Activated naive CD8-positive, alpha-beta T cell (primary cell): ENCODE measurements around the gene C2orf15.
"Not testable (repeated sequence)": the region's sequence is repeated elsewhere in the genome, so short reads cannot be mapped to it uniquely, and the experiment has no call there.

Experiments
- H3K27ac Mint-ChIP-seq: one replicate; pipeline ENCODE4 v1.8.0; 2021; ENCODE audit warnings: mixed read lengths
- H3K27me3 Mint-ChIP-seq: one replicate; pipeline ENCODE4 v1.8.0; 2021; ENCODE audit warnings: mixed read lengths
- H3K36me3 Mint-ChIP-seq: one replicate; pipeline ENCODE4 v1.8.0; 2021; ENCODE audit warnings: mixed read lengths
- H3K4me1 Mint-ChIP-seq: one replicate; pipeline ENCODE4 v1.8.0; 2021; ENCODE audit warnings: low read depth, mixed read lengths
- H3K4me3 Mint-ChIP-seq: one replicate; pipeline ENCODE4 v1.8.0; 2021; ENCODE audit warnings: mild to moderate bottlenecking, mixed read lengths
- H3K9me3 Mint-ChIP-seq: one replicate; pipeline ENCODE4 v1.8.0; 2021; ENCODE audit warnings: low read depth, mixed read lengths

Gene C2orf15, protein sequence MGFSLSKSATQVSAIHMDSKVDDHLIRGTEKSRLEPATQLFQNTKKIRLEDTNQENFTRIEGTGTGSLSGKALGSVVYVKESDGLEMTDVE

DNA sequence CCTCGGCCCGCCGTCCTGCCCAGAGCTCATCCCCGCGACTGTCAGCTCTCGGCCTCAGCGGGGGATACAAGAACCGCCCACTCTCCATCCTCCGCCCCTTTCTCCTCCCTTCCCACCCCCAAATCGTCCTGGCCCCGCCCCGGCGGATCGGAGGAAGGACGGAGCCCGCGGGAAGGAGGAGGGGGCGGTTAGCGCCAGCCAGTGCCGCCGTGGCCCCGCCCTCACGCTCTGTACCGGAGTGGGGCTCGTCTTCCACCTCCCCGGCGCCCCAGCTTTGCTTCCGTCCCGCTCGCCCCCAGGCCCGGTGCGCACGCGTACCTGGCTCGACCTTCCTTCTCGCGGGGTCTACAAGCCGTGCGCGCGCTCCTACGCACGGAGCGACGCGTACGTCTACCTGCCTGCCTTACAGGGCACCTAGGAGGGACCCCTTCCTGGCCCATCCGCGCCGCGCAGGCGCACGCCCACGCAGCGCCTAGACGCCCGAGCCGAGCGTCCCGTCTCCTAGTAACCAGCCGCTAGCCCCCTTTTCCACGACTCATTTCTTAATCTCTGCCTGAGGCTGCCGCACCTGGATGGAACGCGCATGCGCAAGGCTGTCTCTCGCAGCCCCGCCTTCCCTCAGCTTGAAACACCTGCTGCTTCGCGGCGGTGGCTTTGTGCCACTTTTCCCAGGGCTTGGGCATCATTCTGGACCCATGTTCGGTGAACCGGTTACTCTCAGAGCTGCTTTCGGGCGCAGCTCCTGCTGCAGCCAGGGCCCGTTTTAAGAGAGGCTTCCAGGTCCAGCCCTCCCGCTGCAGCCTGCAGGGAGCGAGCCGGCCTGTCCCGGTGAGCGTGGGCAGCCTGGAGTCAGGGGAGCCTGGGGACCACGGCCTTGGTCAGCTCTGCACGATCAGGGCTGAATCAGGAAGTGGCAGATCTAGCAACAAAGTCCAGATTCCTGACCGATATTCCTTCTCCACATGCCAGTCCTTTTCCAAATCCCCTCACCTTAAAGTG lies at the start of gene C2orf15:
C2orf15 (plus strand) TSS at position 598 of the 999 bp plus-strand sequence. CDS start 8,852 bp downstream, outside the sequence.
- no peaks in the 10 kb centered on the region for H3K27me3 Mint-ChIP-seq
- H3K27ac Mint-ChIP-seq, result peak within 1 kb of the TSS; percentile 89
- peaks cover 17% of the 10 kb centered on the region for H3K4me1 Mint-ChIP-seq
- H3K4me3 Mint-ChIP-seq, result peak within 1 kb of the TSS; percentile 94
- H3K36me3 Mint-ChIP-seq, result peaks cover 10% of the 10 kb centered on the region
- H3K9me3 Mint-ChIP-seq, result no peaks in the 10 kb centered on the region

DNA sequence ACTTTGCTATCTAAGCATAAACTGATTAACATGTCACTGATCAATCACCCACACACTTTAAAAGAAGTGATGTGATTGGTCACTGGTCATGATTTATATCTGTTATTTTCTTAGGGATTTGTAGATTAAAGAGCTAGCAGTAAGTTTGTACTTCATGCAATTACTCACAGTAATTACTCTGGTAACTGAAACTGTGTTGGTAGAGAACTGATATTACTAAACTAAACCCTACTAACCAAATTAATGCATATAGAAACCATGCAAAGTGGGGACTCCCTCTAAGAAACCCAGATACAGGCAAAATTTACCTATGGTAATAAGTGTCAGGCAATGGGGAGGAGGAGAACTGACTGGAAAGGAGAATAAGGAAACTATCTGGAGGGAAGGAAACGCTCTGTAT lies 44.8 kb upstream of the C2orf15 start:
- peaks cover 4% of the 10 kb centered on the region for H3K4me1 Mint-ChIP-seq
- H3K9me3 Mint-ChIP-seq, result no peaks in the 10 kb centered on the region
- H3K27ac Mint-ChIP-seq, result no peak overlapping the region
- H3K4me3 Mint-ChIP-seq, result no peak overlapping the region
- no peaks in the 10 kb centered on the region for H3K27me3 Mint-ChIP-seq
- no peaks in the 10 kb centered on the region for H3K36me3 Mint-ChIP-seq

DNA sequence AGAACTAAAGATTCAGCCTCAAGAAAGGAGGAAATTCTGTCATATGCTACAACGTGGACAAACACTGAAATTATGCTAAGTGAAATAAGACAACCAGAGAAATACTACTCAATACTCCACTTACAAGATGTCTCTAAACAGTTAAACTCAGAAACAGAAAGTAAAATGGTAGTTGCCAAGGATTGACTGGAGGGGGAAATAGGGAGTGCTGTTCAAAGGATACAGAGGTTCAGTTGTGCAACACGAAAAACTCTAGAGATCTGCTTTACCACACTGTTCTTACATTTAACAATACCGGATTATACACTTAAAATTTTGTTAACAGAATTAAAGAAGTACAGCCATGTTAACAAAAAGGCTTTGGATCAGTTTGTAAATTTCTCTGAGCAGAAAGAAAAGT lies 39.8 kb upstream of the C2orf15 start:
- Mint-ChIP-seq H3K36me3 (peaks cover 8% of the 10 kb centered on the region), H3K4me3 (no peak overlapping the region), H3K9me3 (no peaks in the 10 kb centered on the region), H3K4me1 (peaks cover 4% of the 10 kb centered on the region), H3K27me3 (no peaks in the 10 kb centered on the region), H3K27ac (no peak overlapping the region)

DNA sequence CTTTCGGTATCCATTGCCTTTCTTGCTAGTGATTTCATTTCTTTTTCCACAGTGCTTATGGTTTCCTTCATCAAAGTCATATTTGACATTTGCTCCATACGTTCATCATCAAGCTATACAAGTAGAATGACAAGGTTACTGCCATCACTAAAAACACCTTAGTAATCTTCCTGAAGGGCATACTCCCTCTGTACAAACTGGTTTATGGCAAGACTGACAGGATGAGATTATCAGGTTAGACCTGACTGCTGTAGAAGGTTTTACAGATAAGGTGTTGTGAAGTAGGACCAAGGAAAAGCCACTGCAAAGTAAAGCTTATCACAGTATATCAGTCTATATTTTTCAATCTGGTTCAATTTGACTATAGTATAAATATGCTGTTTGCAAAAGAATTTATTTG lies 37.5 kb upstream of the C2orf15 start:
- peaks cover 10% of the 10 kb centered on the region for H3K36me3 Mint-ChIP-seq

DNA sequence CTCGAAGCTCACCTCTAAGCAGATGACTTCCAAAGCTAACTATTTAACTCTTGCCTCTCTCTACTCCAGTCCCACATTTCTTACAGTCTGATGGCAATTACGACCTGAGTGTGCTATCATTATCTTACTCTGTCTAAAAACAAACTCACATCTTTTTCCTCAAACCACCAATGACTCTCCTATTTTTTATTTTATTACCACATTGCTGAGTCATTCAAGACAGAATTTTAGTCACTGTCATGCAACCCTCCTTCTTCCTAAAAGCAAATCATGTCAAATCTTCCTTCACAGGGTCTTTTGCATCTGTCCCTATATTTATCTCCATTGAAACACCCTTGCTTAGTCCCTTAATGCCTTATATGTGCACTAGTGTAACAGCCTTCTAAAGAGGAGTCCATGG lies 34.6 kb upstream of the C2orf15 start:
- Mint-ChIP-seq H3K4me3 (no peak overlapping the region), H3K36me3 (peaks cover 13% of the 10 kb centered on the region), H3K4me1 (no peaks in the 10 kb centered on the region), H3K9me3 (no peaks in the 10 kb centered on the region), H3K27me3 (no peaks in the 10 kb centered on the region), H3K27ac (no peak overlapping the region)

More for the DNA sequence above, 37.5 kb upstream of the C2orf15 start:
- Mint-ChIP-seq H3K27me3 (no peaks in the 10 kb centered on the region), H3K27ac (no peak overlapping the region), H3K4me1 (peaks cover 4% of the 10 kb centered on the region), H3K9me3 (no peaks in the 10 kb centered on the region), H3K4me3 (no peak overlapping the region)

DNA sequence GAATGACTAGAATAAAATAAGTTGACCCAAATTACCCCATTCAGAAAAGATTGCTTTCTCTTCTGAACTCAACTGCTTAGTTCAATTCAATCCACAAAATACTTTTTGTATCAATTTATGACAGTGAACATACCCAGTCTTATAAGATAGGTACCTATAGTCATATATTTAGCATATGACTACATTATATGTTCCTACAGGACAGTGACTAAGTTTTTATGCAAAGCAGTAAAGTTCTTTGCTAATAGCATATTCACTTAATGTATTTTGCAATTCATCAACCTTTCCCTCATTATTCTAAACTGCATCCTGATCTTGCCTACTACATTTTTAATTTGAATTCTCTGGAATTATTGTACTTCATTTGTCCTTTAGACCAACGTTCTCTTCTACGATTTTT lies 30.3 kb upstream of the C2orf15 start:
- no peaks in the 10 kb centered on the region for H3K9me3 Mint-ChIP-seq
- no peak overlapping the region for H3K27ac Mint-ChIP-seq
- H3K4me1 Mint-ChIP-seq, result no peaks in the 10 kb centered on the region
- H3K4me3 Mint-ChIP-seq, result no peak overlapping the region
- H3K27me3 Mint-ChIP-seq, result no peaks in the 10 kb centered on the region
- peaks cover 4% of the 10 kb centered on the region for H3K36me3 Mint-ChIP-seq

DNA sequence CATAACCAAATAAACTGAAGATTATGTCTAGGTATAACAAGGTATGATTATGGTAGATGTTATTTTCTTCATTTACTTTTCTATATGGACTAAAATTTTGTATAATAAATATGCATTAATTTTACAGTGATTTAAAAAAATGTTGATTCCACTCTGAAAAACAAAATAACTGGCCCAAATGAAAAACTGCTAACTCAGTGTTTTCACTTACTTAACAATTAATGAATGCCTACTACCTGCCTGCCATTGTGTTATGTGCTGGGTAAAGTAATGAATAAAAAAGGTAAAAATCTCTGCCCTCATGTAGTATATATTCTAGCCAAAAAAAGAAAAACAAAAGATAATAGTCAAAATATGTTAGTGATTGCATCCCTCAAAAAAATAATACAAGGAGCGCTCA lies 29.6 kb upstream of the C2orf15 start:
- H3K27ac Mint-ChIP-seq, result no peak overlapping the region
- H3K27me3 Mint-ChIP-seq, result no peaks in the 10 kb centered on the region
- H3K9me3 Mint-ChIP-seq, result no peaks in the 10 kb centered on the region
- no peaks in the 10 kb centered on the region for H3K4me1 Mint-ChIP-seq
- H3K4me3 Mint-ChIP-seq, result no peak overlapping the region
- H3K36me3 Mint-ChIP-seq, result peaks cover 4% of the 10 kb centered on the region

DNA sequence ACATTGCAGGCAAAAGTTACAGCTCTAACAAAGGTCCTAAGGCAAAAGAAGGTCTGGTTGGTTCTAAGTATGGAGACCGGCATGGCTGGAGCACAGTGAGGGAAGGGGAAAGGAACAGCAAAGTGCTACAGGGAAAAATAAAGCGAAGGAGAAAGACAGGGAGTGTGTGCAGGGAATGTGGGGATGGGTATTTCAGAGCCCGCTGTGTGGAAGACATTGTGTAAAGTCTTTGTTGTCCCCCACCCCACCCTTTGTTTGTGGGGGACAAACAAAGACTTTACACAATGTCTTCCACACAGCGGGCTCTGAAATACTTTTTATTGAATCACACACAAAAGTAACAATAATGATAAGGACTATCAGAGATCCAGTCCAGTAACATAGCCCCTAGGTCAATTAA lies 28.9 kb upstream of the C2orf15 start:
- Mint-ChIP-seq H3K9me3 (no peaks in the 10 kb centered on the region), H3K4me3 (no peak overlapping the region), H3K4me1 (no peaks in the 10 kb centered on the region), H3K27me3 (no peaks in the 10 kb centered on the region), H3K27ac (no peak overlapping the region), H3K36me3 (peaks cover 4% of the 10 kb centered on the region)

DNA sequence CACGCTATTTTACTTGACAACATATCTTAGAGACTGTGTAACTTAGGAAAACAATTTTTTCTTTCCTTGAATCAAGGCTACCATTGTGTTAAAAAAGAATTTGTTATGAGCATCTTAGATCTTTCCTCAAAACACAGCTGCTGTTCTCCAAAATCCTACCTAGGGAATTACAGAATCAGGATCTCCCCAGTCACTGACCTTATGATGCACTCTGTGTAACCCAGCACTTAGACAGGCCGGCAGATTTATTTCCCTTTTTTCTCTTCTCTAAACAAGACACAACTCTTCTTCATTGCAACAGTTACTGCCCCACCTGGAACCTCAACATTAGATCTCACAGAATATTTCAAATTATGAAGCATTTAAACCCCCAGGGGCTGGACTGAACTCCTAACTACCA lies 13.5 kb upstream of the C2orf15 start:
- H3K4me1 Mint-ChIP-seq, result no peaks in the 10 kb centered on the region
- H3K27me3 Mint-ChIP-seq, result no peaks in the 10 kb centered on the region
- H3K4me3 Mint-ChIP-seq, result no peak overlapping the region
- H3K27ac Mint-ChIP-seq, result no peak overlapping the region
- H3K36me3 Mint-ChIP-seq, result peaks cover 50% of the 10 kb centered on the region
- H3K9me3 Mint-ChIP-seq, result peaks cover 54% of the 10 kb centered on the region

DNA sequence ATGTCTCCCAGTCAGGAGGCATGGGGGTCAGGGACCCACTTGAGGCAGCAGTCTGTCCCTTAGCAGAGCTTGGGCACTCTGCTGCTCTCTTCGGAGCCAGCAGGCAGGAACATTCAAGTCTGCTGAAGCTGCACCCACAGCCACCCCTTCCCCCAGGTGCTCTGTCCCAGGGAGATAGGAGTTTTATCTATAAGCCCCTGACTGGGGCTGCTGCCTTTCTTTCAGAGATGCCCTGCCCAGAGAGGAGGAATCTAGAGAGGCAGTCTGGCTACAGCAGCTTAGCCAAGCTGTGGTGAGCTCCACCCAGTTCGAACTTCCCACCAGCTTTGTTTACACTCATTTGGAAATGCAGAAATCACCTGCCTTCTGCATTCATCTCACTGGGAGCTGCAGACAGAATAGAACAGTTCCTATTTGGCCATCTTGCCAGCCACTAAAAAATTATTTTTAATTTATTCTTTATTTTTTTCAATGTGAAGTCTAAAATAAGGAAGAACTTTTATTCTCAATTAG lies 6.4 kb upstream of the C2orf15 start:
- H3K27me3 Mint-ChIP-seq, H3K27ac Mint-ChIP-seq, H3K4me3 Mint-ChIP-seq, H3K4me1 Mint-ChIP-seq: not testable (repeated sequence)
- peaks cover 15% of the 10 kb centered on the region for H3K9me3 Mint-ChIP-seq
- peaks cover 31% of the 10 kb centered on the region for H3K36me3 Mint-ChIP-seq

DNA sequence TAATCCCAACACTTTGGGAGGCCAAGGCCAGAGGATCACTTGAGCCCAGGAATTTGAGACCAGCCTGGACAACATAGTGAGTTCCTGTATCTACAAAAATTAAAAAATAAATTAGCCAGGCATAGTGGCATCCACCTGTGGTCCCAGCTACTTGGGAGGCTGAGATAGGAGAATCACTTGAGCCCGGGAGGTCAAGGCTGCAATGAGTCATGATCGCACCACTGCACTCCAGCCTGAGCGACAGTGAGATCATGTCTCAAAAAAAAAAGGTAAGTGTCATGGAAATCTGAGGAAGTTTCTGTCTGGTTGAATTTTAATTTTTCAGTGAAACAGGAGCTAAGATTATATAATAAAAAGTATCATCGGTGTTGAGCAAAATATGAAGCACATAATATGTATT lies 2.5 kb upstream of the C2orf15 start:
- Mint-ChIP-seq H3K4me3 (peak overlapping the region; percentile 32), H3K27ac (no peak overlapping the region), H3K4me1 (peaks cover 17% of the 10 kb centered on the region), H3K27me3 (no peaks in the 10 kb centered on the region), H3K9me3 (peaks cover 3% of the 10 kb centered on the region), H3K36me3 (peaks cover 16% of the 10 kb centered on the region)

DNA sequence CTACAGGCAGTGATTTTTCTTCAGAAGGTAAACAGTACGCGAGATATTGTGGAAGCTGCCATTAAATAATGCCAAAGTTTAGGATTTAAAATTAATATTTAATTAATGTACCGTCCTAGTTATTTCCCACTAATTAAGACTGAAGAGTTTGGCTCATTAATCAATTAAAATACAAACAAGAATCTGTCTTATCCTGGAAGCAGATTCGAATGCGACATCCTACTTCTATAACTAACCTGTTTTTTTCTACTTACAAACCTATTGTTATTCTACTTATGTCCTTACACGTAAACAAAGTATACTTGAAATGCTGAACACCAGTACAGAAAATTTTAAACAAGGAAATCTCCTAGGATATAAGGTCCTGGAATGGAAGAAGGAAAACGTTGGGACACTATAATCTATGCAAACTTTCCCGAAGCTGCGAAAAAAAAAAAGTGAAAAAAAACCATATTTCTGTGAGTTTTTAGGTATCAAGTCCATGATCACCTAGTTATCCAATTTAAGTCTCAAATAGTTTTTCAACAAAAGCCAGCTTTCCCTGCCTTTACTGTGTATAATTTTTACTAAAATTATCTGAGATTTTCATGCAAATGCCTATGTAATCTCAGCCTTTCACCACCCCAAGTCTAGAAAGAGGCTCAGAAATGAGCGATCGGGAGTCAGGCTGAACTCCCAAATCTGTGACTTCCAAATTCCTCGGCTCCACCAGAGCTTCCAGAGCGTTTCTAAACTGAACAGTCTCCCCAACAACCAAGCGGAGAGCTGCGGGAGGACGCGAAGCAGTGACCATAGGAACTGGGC lies 1.2 kb upstream of the C2orf15 start:
- Mint-ChIP-seq H3K9me3 (peaks cover 3% of the 10 kb centered on the region), H3K27ac (peak overlapping the region; percentile 86), H3K27me3 (no peaks in the 10 kb centered on the region), H3K36me3 (peaks cover 12% of the 10 kb centered on the region), H3K4me3 (peak overlapping the region; percentile 94), H3K4me1 (peaks cover 17% of the 10 kb centered on the region)

DNA sequence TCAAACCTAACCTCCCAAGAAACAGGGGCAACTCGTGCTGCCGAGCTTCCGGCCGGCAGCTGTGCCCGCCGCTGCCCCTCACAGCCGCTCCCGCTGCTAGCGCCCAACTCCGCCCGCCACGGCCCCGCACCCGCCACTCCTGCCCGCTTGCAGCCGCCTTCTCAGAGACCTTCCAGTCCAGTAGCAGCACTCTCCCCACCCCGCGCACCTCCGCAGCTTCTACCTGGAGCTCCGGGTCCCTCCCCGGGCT lies 722 bp upstream of the C2orf15 start:
- H3K9me3 Mint-ChIP-seq, result peaks cover 3% of the 10 kb centered on the region
- peak overlapping the region; percentile 86 for H3K27ac Mint-ChIP-seq
- peak overlapping the region; percentile 94 for H3K4me3 Mint-ChIP-seq
- H3K4me1 Mint-ChIP-seq, result peaks cover 17% of the 10 kb centered on the region
- peaks cover 12% of the 10 kb centered on the region for H3K36me3 Mint-ChIP-seq
- no peaks in the 10 kb centered on the region for H3K27me3 Mint-ChIP-seq

DNA sequence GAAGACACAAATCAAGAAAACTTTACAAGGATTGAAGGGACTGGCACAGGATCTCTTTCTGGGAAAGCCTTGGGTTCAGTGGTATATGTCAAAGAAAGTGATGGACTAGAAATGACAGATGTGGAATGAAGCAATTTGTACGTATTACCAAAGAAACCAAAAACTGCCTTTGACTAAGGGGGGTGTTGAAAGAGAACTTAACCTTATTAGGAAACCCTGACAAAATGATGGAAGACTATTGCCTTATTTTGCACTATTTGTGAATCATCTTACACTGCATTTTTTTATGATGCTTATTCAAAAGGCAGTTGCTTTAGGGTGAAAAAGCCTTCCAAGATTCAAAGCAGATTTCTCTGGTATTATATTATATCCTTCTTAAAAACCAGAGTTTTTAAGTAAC lies 9.2 kb downstream of the C2orf15 start:
- no peaks in the 10 kb centered on the region for H3K9me3 Mint-ChIP-seq
- no peaks in the 10 kb centered on the region for H3K27me3 Mint-ChIP-seq
- peaks cover 2% of the 10 kb centered on the region for H3K36me3 Mint-ChIP-seq
- no peak overlapping the region for H3K27ac Mint-ChIP-seq
- no peak overlapping the region for H3K4me3 Mint-ChIP-seq
- H3K4me1 Mint-ChIP-seq, result peaks cover 5% of the 10 kb centered on the region
